ENCODE results near the gene NRG2. TPM values are rescaled to one million over a fixed set of nuclear protein-coding genes. Genes with fewer than 3 reads are reported as not detected.

The NRG2 gene
- total RNA-seq, 1 experiment from 2014 or later = 0.91 TPM

- intact Hi-C loops (cut with micrococcal nuclease) = no loop called here
Observed at GRCh38 chr5:139854029-139854605, 189.0 kb downstream of the NRG2 start.

More at GRCh38 chr5:139854029-139854605, 189.0 kb downstream of the NRG2 start:
- ATAC-seq = no peak
- ChIA-PET POLR2A (no interaction called here), RAD21 (ENCODE audit: low non-redundant PET in 1 of 2, low total read pairs in 2 of 2, uncharacterized antibody in 2 of 2, unreplicated experiment in 2 of 2) (no interaction called here), CTCF (no interaction called here)
- H3K9me2 ChIP-seq (ENCODE audit: insufficient read depth) = no peaks in the 10 kb centered on the region
- no peaks in the 10 kb centered on the region for H3K79me2 ChIP-seq (ENCODE audit: insufficient read depth, low read length)
- H3K27ac ChIP-seq (ENCODE audit: low read depth, low read length) = no peak overlapping the region
- no peak for DNase-seq (ENCODE audit: low read depth, low spot score)
- H3K4me3 ChIP-seq (replicated peaks in 1 of 2; ENCODE audit: low read depth in 1 of 2, low read length in 2 of 2) = no peak overlapping the region
- BruUV-seq (replicated peaks) = no TSS peak
- no peaks in the 10 kb centered on the region for H3K9me3 ChIP-seq (ENCODE audit: control insufficient read depth in 1 of 2, insufficient read depth in 1 of 2, low read depth in 1 of 2, low read length in 2 of 2)
- H2AFZ ChIP-seq (ENCODE audit: low read depth, low read length, poor library complexity, severe bottlenecking) = no peak overlapping the region
- H3K36me3 ChIP-seq (ENCODE audit: control insufficient read depth in 1 of 2, insufficient read depth in 2 of 2, low read length in 2 of 2) = no peaks in the 10 kb centered on the region
- H3K4me1 ChIP-seq (ENCODE audit: control insufficient read depth in 1 of 2, insufficient read depth in 2 of 2, low read length in 2 of 2) = peaks cover 0 to 8% of the 10 kb centered on the region in 2 experiments; a peak in 2 of 4 replicates
- no peak overlapping the region for H3K9ac ChIP-seq (ENCODE audit: low read length)
- H4K20me1 ChIP-seq (ENCODE audit: insufficient read depth) = no peaks in the 10 kb centered on the region
- no peaks in the 10 kb centered on the region for H3K27me3 ChIP-seq (ENCODE audit: insufficient read depth, low read length)
- TF ChIP-seq ZNF274 (IDR thresholded peaks at IDR 0.05; ENCODE audit: low read depth, low read length) (no peak), YY1 (IDR thresholded peaks at IDR 0.05; ENCODE audit: extremely low read depth, insufficient replicate concordance, low read depth, low read length) (no peak), EZH2phosphoT487 (IDR thresholded peaks at IDR 0.05; ENCODE audit: borderline replicate concordance) (no peak), TCF7L2 (IDR thresholded peaks at IDR 0.05; ENCODE audit: borderline replicate concordance, extremely low read depth, insufficient read depth, insufficient read length) (no peak), CTCF (IDR thresholded peaks at IDR 0.05 in 2 of 3, conservative IDR thresholded peaks at IDR 0.05 in 1 of 3; ENCODE audit: borderline replicate concordance in 1 of 3, insufficient read depth in 1 of 3, low read depth in 2 of 3, low read length in 2 of 3) (no peak), CBX3 (IDR thresholded peaks at IDR 0.05; ENCODE audit: low read depth) (no peak), SP1 (IDR thresholded peaks at IDR 0.05; ENCODE audit: low read depth) (no peak), FOSL1 (IDR thresholded peaks at IDR 0.05; ENCODE audit: low read depth) (no peak), CEBPB (IDR thresholded peaks at IDR 0.05; ENCODE audit: low read depth) (no peak), RAD21 (IDR thresholded peaks at IDR 0.05; ENCODE audit: low read depth) (no peak), MAX (IDR thresholded peaks at IDR 0.05) (no peak), POLR2AphosphoS5 (IDR thresholded peaks at IDR 0.05; ENCODE audit: low read depth, low read length) (no peak)
- H3K4me2 ChIP-seq (ENCODE audit: low read length) = no peak overlapping the region
